Karpas-422 (cell line): Measurements from ENCODE around the gene CCDC91. TPM values are rescaled to one million over a fixed set of nuclear protein-coding genes. Genes with fewer than 3 reads are reported as not detected.

Experiments used
- DNase-seq: peaks from one replicate; pipeline ENCODE4 v3.0.0-alpha.2; 2015
- H2AFZ ChIP-seq: fragments of 200-600 bp; sonication (generic); 2 replicates; pipeline ENCODE4 v1.6.1; 2014; ENCODE audit warnings: antibody characterized with exemption, low read length, mixed read lengths
- H3K27ac ChIP-seq: fragments of 200-600 bp; sonication (generic); 2 replicates; pipeline ENCODE4 v1.5.1; 2014; ENCODE audit warnings: mild to moderate bottlenecking, low read length, moderate library complexity
- H3K27me3 ChIP-seq: fragments of 200-600 bp; sonication (generic); 2 replicates; pipeline ENCODE4 v1.6.1; 2014; ENCODE audit warnings: low read length, mixed read lengths
- H3K36me3 ChIP-seq: fragments of 200-600 bp; sonication (generic); 2 replicates; pipeline ENCODE4 v1.6.1; 2014; ENCODE audit warnings: low read length, mixed read lengths; ENCODE audit not compliant: insufficient read depth
- H3K4me1 ChIP-seq: fragments of 200-600 bp; sonication (generic); 2 replicates; pipeline ENCODE4 v1.6.1; 2014; ENCODE audit warnings: mild to moderate bottlenecking, low read length, mixed read lengths
- H3K4me2 ChIP-seq: fragments of 200-600 bp; sonication (generic); 2 replicates; pipeline ENCODE4 v1.6.1; 2014; ENCODE audit warnings: low read length, low read depth, mild to moderate bottlenecking; ENCODE audit not compliant: poor library complexity, severe bottlenecking
- H3K4me3 ChIP-seq: fragments of 200-600 bp; sonication (generic); 2 replicates; pipeline ENCODE4 v1.5.1; 2014; ENCODE audit warnings: mild to moderate bottlenecking, antibody characterized with exemption, low read length, mixed read lengths
- H3K79me2 ChIP-seq: fragments of 200-600 bp; sonication (generic); 2 replicates; pipeline ENCODE4 v1.6.1; 2014; ENCODE audit warnings: mild to moderate bottlenecking, low read length, mixed read lengths
- H3K9ac ChIP-seq: fragments of 200-600 bp; sonication (generic); 2 replicates; pipeline ENCODE4 v1.6.0; 2014; ENCODE audit warnings: low read length
- H3K9me2 ChIP-seq: fragments of 200-600 bp; sonication (generic), shearing (Covaris generic); replicated peaks from 2 replicates; pipeline ENCODE4 v1.6.0; 2014; ENCODE audit warnings: mild to moderate bottlenecking, low read length, moderate library complexity; ENCODE audit not compliant: insufficient read depth
- H3K9me3 ChIP-seq: fragments of 300-700, 200-600 bp; sonication (generic); 2 replicates; pipeline ENCODE4 v1.6.1; 2014; ENCODE audit warnings: low read length, mixed read lengths
- H4K20me1 ChIP-seq: fragments of 200-600 bp; sonication (generic); 2 replicates; pipeline ENCODE4 v1.6.1; 2014; ENCODE audit warnings: mild to moderate bottlenecking, antibody characterized with exemption, low read length, low read depth; ENCODE audit not compliant: insufficient read depth
- total RNA-seq: library from RNA; depleted of rRNA; stranded (reverse); fragments of >200 nt; shearing (Covaris generic); gene quantifications from 2 replicates; pipeline ENCODE4 v1.2.3, GENCODE V29; 2014; ENCODE audit warnings: low replicate concordance

Gene CCDC91
- total RNA-seq, 1 experiment from 2014 or later: 115 TPM

DNA sequence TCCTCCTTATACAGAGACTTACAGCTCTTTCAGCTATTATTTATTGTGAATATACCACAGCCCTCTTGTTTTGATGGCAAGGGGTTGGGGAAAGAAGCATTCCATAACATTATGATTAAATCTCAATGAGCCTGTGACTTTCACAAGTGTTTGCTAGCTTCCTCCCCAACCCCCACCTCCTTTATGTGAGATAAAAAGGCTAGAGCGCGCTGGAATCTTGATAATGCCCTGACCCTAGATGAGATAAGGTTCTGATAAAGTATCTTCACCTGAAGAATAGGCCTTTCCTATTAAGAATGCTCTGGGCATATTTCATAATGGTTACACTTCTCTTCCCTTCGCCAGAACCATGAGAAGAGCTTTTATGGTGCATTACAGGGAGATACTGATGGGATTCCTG is 236.8 kb downstream of the CCDC91 start:
- Histone ChIP-seq H4K20me1 (no peaks in the 10 kb centered on the region), H3K4me3 (no peak overlapping the region), H3K27me3 (no peaks in the 10 kb centered on the region), H3K36me3 (no peaks in the 10 kb centered on the region), H3K9ac (no peak overlapping the region), H3K27ac (no peak overlapping the region), H3K9me2 (no peaks in the 10 kb centered on the region), H3K79me2 (no peaks in the 10 kb centered on the region), H2AFZ (no peak overlapping the region), H3K4me1 (peaks cover 9% of the 10 kb centered on the region), H3K4me2 (no peak overlapping the region), H3K9me3 (no peaks in the 10 kb centered on the region)
- no peak for DNase-seq

DNA sequence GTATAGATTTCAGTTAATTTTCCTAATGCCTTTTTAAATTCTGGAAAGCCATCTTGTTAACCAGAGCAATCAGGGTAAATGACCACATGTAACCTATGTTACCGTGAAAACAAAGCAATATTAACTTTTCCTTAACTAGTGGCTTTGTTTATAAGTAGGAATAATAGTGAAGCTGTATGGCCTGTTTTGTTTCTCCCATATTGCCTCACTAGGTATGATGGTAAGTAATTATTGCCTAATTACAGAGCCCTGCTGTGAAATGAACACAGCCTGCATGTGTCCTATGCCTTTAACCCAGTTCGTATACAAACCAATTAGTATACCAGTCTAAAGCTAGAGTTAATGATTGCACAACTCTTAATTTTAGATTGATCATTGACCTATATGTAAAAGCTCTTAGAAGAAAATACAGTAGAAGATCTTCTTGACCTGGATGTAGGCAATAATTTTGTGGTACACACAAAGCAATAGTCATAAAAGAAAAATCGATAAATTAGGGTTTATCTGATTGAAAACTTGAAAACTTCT is 249.9 kb downstream of the CCDC91 start:
- Histone ChIP-seq H3K4me1 (no peaks in the 10 kb centered on the region), H3K79me2 (peaks cover 11% of the 10 kb centered on the region; the same call in 1 of the 2 replicates), H3K27me3 (no peaks in the 10 kb centered on the region), H3K4me2 (no peak overlapping the region), H3K36me3 (no peaks in the 10 kb centered on the region), H3K27ac (no peak overlapping the region), H2AFZ (no peak overlapping the region), H3K9ac (no peak overlapping the region), H3K9me2 (no peaks in the 10 kb centered on the region), H4K20me1 (no peaks in the 10 kb centered on the region), H3K9me3 (no peaks in the 10 kb centered on the region), H3K4me3 (no peak overlapping the region)
- no peak for DNase-seq

DNA sequence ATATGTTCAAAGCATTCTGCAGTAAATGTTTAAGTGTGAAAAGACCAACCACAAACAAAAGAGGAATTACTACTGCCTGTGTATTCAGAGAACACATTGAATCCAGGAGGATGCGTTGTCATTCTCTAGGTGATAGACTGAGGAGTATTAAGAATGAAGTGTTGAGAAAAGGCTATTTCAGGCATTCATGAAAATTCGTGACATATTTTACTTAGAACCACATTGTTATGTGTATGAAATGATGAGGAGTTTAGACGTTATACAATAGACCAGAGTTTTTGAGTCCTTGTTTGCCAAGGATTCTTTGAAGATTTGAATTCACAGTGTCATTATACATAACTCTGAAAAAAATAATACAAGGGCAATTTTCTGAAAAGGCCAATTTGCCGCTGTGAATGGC is 251.8 kb downstream of the CCDC91 start:
- no peaks in the 10 kb centered on the region for H3K36me3 ChIP-seq
- H3K9me3 ChIP-seq: no peaks in the 10 kb centered on the region
- no peaks in the 10 kb centered on the region for H3K4me1 ChIP-seq
- H2AFZ ChIP-seq: no peak overlapping the region
- H3K79me2 ChIP-seq: 0 out of 2 replicates have a peak, but pooled peaks cover 3% of the 10 kb centered on the region
- no peaks in the 10 kb centered on the region for H3K27me3 ChIP-seq
- H3K9ac ChIP-seq: no peak overlapping the region
- no peak overlapping the region for H3K4me2 ChIP-seq
- no peaks in the 10 kb centered on the region for H4K20me1 ChIP-seq
- DNase-seq: no peak
- H3K4me3 ChIP-seq: no peak overlapping the region
- H3K9me2 ChIP-seq: no peaks in the 10 kb centered on the region
- H3K27ac ChIP-seq: no peak overlapping the region

DNA sequence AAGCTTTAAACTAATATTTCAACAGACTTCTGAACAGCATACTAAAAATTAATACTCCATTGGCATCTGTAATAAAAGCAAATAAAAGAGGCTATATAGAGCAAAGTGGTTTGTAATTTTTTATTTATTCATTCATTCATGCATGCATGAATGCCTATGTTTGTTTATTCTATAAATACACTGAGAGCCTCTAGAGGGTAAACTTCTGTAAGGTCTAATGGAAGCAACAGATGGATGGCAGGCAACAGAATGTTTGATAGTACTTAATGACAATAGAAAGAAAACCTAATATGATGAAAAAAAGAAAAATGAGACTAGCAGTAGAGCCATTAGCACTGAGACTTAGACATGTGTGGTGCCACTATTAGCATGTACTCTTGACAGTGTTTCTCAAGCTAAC is 253.1 kb downstream of the CCDC91 start:
- H3K4me3 ChIP-seq: no peak overlapping the region
- H3K36me3 ChIP-seq: no peaks in the 10 kb centered on the region
- H3K4me1 ChIP-seq: no peaks in the 10 kb centered on the region
- no peaks in the 10 kb centered on the region for H3K27me3 ChIP-seq
- DNase-seq: no peak
- H3K79me2 ChIP-seq: no peaks in the 10 kb centered on the region
- no peak overlapping the region for H2AFZ ChIP-seq
- H3K9ac ChIP-seq: no peak overlapping the region
- H4K20me1 ChIP-seq: no peaks in the 10 kb centered on the region
- no peaks in the 10 kb centered on the region for H3K9me3 ChIP-seq
- H3K4me2 ChIP-seq: no peak overlapping the region
- H3K27ac ChIP-seq: no peak overlapping the region
- H3K9me2 ChIP-seq: no peaks in the 10 kb centered on the region

DNA sequence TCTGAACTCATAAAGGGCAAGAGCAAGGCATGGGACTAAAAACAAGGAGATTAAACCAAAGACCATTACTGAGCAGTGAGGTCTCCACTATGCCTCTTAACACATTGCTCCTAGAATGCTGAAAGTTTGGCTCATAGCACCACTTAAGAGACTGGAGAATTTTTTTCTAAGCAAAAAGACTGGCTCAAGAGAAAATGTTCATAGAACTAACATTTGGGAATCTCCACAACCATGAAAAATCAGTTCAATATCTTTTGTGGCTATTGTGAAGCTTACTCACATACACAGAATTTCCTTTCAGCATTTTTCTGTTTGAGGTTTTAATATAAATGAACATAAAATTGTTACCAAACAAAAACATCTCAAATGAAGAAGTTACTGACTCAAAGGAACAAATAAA is 255.8 kb downstream of the CCDC91 start:
- no peaks in the 10 kb centered on the region for H3K9me3 ChIP-seq

DNA sequence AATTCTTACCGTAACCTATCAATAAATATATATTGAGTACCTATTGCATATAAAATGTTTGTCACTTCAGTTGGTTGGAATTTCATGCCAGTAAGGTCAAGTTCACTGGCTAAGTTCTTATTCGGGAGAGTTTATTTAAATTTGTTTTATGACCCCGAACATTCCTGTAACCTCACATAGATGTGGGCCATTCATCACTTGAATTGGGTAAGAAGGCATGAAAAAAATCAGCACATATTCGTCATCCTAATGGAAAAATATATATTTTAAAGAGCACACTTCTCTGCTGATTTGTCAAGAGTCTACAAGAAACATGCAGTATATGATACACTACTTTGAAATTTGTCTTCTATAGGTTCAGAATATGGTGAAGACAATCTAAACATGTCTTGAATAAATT is 263.4 kb downstream of the CCDC91 start:
- H3K36me3 ChIP-seq: no peaks in the 10 kb centered on the region
- no peaks in the 10 kb centered on the region for H3K9me3 ChIP-seq
- no peaks in the 10 kb centered on the region; the same call in 1 of the 2 replicates for H3K4me1 ChIP-seq
- no peak overlapping the region for H3K9ac ChIP-seq
- no peak overlapping the region for H3K4me2 ChIP-seq
- no peaks in the 10 kb centered on the region for H3K27me3 ChIP-seq
- H3K27ac ChIP-seq: no peak overlapping the region
- no peak for DNase-seq
- H2AFZ ChIP-seq: no peak overlapping the region
- H3K9me2 ChIP-seq: no peaks in the 10 kb centered on the region
- no peak overlapping the region for H3K4me3 ChIP-seq
- H4K20me1 ChIP-seq: no peaks in the 10 kb centered on the region
- no peaks in the 10 kb centered on the region for H3K79me2 ChIP-seq

More for the DNA sequence above, 255.8 kb downstream of the CCDC91 start:
- Histone ChIP-seq H3K27ac (no peak overlapping the region), H3K4me2 (no peak overlapping the region), H3K9ac (no peak overlapping the region), H3K4me1 (no peaks in the 10 kb centered on the region), H2AFZ (no peak overlapping the region), H3K4me3 (no peak overlapping the region), H3K79me2 (no peaks in the 10 kb centered on the region), H4K20me1 (no peaks in the 10 kb centered on the region), H3K36me3 (no peaks in the 10 kb centered on the region), H3K9me2 (no peaks in the 10 kb centered on the region), H3K27me3 (no peaks in the 10 kb centered on the region)
- DNase-seq: no peak

DNA sequence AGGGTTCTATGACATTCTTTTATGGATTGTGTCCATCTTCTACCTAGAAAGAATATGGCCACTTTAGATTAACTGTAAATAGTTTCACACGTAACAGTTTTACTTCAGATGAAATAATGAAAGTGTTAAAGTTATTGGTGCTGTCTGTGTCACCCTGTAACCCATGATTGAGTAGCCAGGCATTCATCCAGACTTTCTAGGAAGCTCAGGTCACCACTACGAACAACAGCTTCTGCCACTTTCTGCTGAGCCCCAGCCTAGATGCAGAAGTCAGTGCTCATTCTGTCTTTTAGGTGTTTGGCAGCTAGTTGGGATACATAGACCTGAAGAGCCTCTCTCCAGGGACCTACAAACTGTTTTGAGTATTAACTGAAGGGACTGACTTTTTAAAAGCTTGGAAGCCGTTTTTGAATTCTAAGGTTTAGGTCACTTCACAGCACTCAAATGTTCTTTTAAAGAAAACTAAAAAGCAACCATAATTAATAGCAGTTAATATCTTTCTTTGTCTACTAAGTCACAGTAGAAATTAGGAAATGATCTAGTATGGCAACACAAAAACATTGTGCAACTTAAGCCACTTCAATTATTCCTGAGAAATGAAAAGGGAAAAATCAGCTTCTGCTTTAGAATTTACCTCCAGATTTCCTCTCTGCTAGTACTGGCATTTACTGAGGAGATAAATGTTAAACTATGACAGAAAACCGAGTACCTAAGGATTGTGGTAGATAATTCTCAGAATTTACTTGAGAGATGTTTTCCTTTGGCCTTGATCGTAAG is 266.9 kb downstream of the CCDC91 start:
- Histone ChIP-seq H4K20me1 (no peaks in the 10 kb centered on the region), H3K27ac (no peak overlapping the region), H3K79me2 (no peaks in the 10 kb centered on the region), H3K9me2 (no peaks in the 10 kb centered on the region), H3K9ac (no peak overlapping the region), H3K9me3 (no peaks in the 10 kb centered on the region), H2AFZ (no peak overlapping the region), H3K4me3 (no peak overlapping the region), H3K4me1 (peaks cover 18% of the 10 kb centered on the region), H3K27me3 (no peaks in the 10 kb centered on the region), H3K36me3 (no peaks in the 10 kb centered on the region), H3K4me2 (no peak overlapping the region)
- DNase-seq: no peak

DNA sequence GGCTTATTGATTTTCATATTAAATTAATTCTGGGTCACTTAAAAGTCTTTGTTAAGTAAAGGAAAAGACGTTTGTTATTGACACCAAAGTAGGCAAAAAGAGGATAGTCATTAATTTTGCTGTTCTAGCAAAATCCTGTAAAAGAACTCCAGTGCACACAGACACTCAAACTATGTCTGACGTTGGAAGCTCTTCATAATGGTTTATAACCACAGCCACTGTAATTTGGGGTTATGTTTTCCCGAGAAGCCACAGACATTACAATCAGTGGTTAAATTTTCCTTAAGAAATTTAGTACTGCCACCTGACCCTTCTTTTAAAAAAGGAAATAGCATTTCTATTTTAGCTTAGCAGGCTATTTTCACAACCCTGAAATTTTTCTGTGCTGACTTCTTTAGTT is 267.5 kb downstream of the CCDC91 start:
- Histone ChIP-seq H3K27me3 (no peaks in the 10 kb centered on the region), H3K9ac (no peak overlapping the region), H2AFZ (no peak overlapping the region), H3K4me3 (no peak overlapping the region), H3K9me2 (no peaks in the 10 kb centered on the region), H3K4me2 (no peak overlapping the region), H3K4me1 (peaks cover 18% of the 10 kb centered on the region), H3K27ac (no peak overlapping the region), H3K79me2 (no peaks in the 10 kb centered on the region), H3K9me3 (no peaks in the 10 kb centered on the region), H3K36me3 (no peaks in the 10 kb centered on the region), H4K20me1 (no peaks in the 10 kb centered on the region)
- no peak for DNase-seq
